ENCODE data around the gene NFATC2. TPM values are rescaled to one million over a fixed set of nuclear protein-coding genes. Genes with fewer than 3 reads are reported as not detected.

NFATC2 gene
- polyA plus RNA-seq, 1 of the 3 experiments (the other 2 are of a cell fraction), result 0.36 TPM

GRCh38 chr20:51427651-51428291, 114.7 kb downstream of the NFATC2 start:
- H3K36me3 ChIP-seq (replicated peaks in 1 of 2; ENCODE audit: control insufficient read depth in 1 of 2, insufficient read depth in 2 of 2, low read length in 1 of 2), result no peaks in the 10 kb centered on the region
- peak overlapping the region; percentile 56; the same call in 1 of the 2 replicates for H3K4me2 ChIP-seq
- no peaks in the 10 kb centered on the region for H3K9me2 ChIP-seq
- WGBS (ENCODE audit: low lambda C conversion rate), result 94% methylated on average over 14 of the region's 14 CpGs
- H3K4me1 ChIP-seq (ENCODE audit: control insufficient read depth in 1 of 2, insufficient read depth in 2 of 2, low read depth in 1 of 2, low read length in 1 of 2), result peaks cover 0 to 11% of the 10 kb centered on the region in 2 experiments; a peak in 1 of 4 replicates
- H4K20me1 ChIP-seq (ENCODE audit: insufficient read depth), result no peaks in the 10 kb centered on the region
- ChIA-PET CTCF (interaction anchor here (1.5 kb wide), 1 partner anchor 29 kb away, joined by 4 read pairs; no protein-coding TSS in a partner anchor), POLR2A (no interaction called here)
- peak overlapping the region; percentile 43 to 51; a peak in 2 of 4 replicates for H3K27ac ChIP-seq (ENCODE audit: low read depth in 2 of 2, low read length in 1 of 2)
- DNase-seq, result no peak
- H3K9me3 ChIP-seq, result no peaks in the 10 kb centered on the region
- peak overlapping the region; percentile 72; the same call in 1 of the 2 replicates for H2AFZ ChIP-seq (ENCODE audit: low read depth)
- no peaks in the 10 kb centered on the region for H3F3A ChIP-seq (replicated peaks; ENCODE audit: insufficient read depth)
- no peaks in the 10 kb centered on the region for H3K79me2 ChIP-seq (ENCODE audit: insufficient read depth)
- H3K4me3 ChIP-seq (ENCODE audit: low read depth in 2 of 2, low read length in 1 of 2), result no peak overlapping the region
- no peak for TF ChIP-seq GABPA (IDR thresholded peaks at IDR 0.05; ENCODE audit: low read depth)
- TF ChIP-seq USF2 (IDR thresholded peaks at IDR 0.05; ENCODE audit: borderline replicate concordance, low read depth, low read length), result no peak
- no peak for TF ChIP-seq CHD2 (IDR thresholded peaks at IDR 0.05; ENCODE audit: low read length, partially characterized antibody)
- no peak for TF ChIP-seq YY1 (IDR thresholded peaks at IDR 0.05; ENCODE audit: low read depth)
- no peak for TF ChIP-seq USF1 (IDR thresholded peaks at IDR 0.05; ENCODE audit: borderline replicate concordance, low read depth)
- TF ChIP-seq REST (IDR thresholded peaks at IDR 0.05; ENCODE audit: low read depth, low read length), result no peak
- TF ChIP-seq EP300 (IDR thresholded peaks at IDR 0.05; ENCODE audit: borderline replicate concordance in 1 of 2, low read depth in 1 of 2, low read length in 1 of 2), result no peak
- TF ChIP-seq RXRA (IDR thresholded peaks at IDR 0.05; ENCODE audit: borderline replicate concordance, low read depth), result no peak
- TF ChIP-seq ZBTB33 (IDR thresholded peaks at IDR 0.05; ENCODE audit: borderline replicate concordance, low read depth), result no peak
- no peak for TF ChIP-seq GATA2 (CRISPR knock-in tag; IDR thresholded peaks at IDR 0.05)
- no peak for TF ChIP-seq NFIC (IDR thresholded peaks at IDR 0.05; ENCODE audit: borderline replicate concordance)
- no peak for TF ChIP-seq FOSL2 (IDR thresholded peaks at IDR 0.05; ENCODE audit: borderline replicate concordance, low read depth)
- no peak for TF ChIP-seq TCF12 (IDR thresholded peaks at IDR 0.05)
- TF ChIP-seq FOXJ3 (CRISPR knock-in tag; IDR thresholded peaks at IDR 0.05), result no peak
- no peak for TF ChIP-seq TAF1 (IDR thresholded peaks at IDR 0.05; ENCODE audit: borderline replicate concordance, low read depth, low read length)
- no peak for TF ChIP-seq FOXM1 (IDR thresholded peaks at IDR 0.05; ENCODE audit: low read depth)
- no peak for TF ChIP-seq ELF1 (IDR thresholded peaks at IDR 0.05)
- TF ChIP-seq MAX (IDR thresholded peaks at IDR 0.05; ENCODE audit: low read depth), result no peak
- no peak overlapping the region for H3K9ac ChIP-seq
- no peaks in the 10 kb centered on the region for H3K27me3 ChIP-seq (ENCODE audit: insufficient read depth)
